Activated T-helper 2 cell treated with anti-CD3 and anti-CD28 coated beads, Interferon-gamma antibody, Interleukin-2, Interleukin-4, amounts not matched to agents 10 μg/mL and 5 μg/mL and 100 μg/mL, durations not matched to agents 14 hours and 24 hours and 36 hours (primary cell): ENCODE results near the gene AQP3. TPM values are rescaled to one million over a fixed set of nuclear protein-coding genes. Genes with fewer than 3 reads are reported as not detected.
"Not testable (repeated sequence)": the region's sequence is repeated elsewhere in the genome, so short reads cannot be mapped to it uniquely, and the experiment has no call there.

ENCODE experiments used
- DNase-seq: peaks from one replicate; pipeline ENCODE4 v3.0.0; 2021; ENCODE audit warnings: low spot score
- H3K27ac Mint-ChIP-seq: one replicate; pipeline ENCODE4 v1.8.0; 2021; ENCODE audit warnings: mixed read lengths
- H3K27me3 Mint-ChIP-seq: one replicate; pipeline ENCODE4 v1.8.0; 2021; ENCODE audit warnings: low read depth, mixed read lengths
- H3K36me3 Mint-ChIP-seq: one replicate; pipeline ENCODE4 v1.8.0; 2021; ENCODE audit warnings: low read depth, mixed read lengths
- H3K4me1 Mint-ChIP-seq: one replicate; pipeline ENCODE4 v1.8.0; 2021; ENCODE audit warnings: low read depth, mixed read lengths
- H3K4me3 Mint-ChIP-seq: one replicate; pipeline ENCODE4 v1.8.0; 2021; ENCODE audit warnings: low read depth, mild to moderate bottlenecking, moderate library complexity, mixed read lengths
- H3K9me3 Mint-ChIP-seq: one replicate; pipeline ENCODE4 v1.8.0; 2021; ENCODE audit warnings: mixed read lengths
- intact Hi-C: fragments of 100-400 bp; cut with micrococcal nuclease; formaldehyde crosslinking; loops from one replicate; pipeline ENCODE4 v1.15.1; 2023
- total RNA-seq: library from RNA; stranded (reverse); gene quantifications from 2 replicates; pipeline ENCODE4 v1.2.3, GENCODE V29; 2022

AQP3 gene
- total RNA-seq = 2.1 TPM in 2 replicates

- Mint-ChIP-seq H3K27ac (peak within 1 kb of the TSS; percentile 79), H3K4me3 (peak within 1 kb of the TSS; percentile 81), H3K4me1 (peaks cover 26% of the 10 kb centered on the region), H3K27me3 (no peaks in the 10 kb centered on the region), H3K36me3 (no peaks in the 10 kb centered on the region), H3K9me3 (no peaks in the 10 kb centered on the region)
- DNase-seq = peak; percentile 75
- intact Hi-C loops = loop anchor here (1.0 to 2.0 kb wide), 4 partner anchors 27 to 156 kb away; partner anchors contain the start of gene NFX1
Measured at GRCh38 chr9:33446946-33447798, at the start of gene AQP3. Gene AQP3 (minus strand): TSS chr9:33447593. CDS start chr9:33447530, 63 bp downstream.

GRCh38 chr9:33493819-33494218 is 46.4 kb upstream of the AQP3 start:
- H3K36me3 Mint-ChIP-seq, intact Hi-C loops, H3K4me3 Mint-ChIP-seq, H3K27ac Mint-ChIP-seq, H3K4me1 Mint-ChIP-seq, DNase-seq, H3K9me3 Mint-ChIP-seq: not testable (repeated sequence)
- peaks cover 17% of the 10 kb centered on the region for H3K27me3 Mint-ChIP-seq

GRCh38 chr9:33489066-33489465 is 41.7 kb upstream of the AQP3 start:
- Mint-ChIP-seq H3K4me3 (no peak overlapping the region), H3K9me3 (no peaks in the 10 kb centered on the region), H3K4me1 (no peaks in the 10 kb centered on the region), H3K36me3 (no peaks in the 10 kb centered on the region), H3K27me3 (peaks cover 12% of the 10 kb centered on the region), H3K27ac (no peak overlapping the region)
- intact Hi-C loops = no loop called here
- DNase-seq = no peak

GRCh38 chr9:33485312-33485711 is 37.9 kb upstream of the AQP3 start:
- H3K9me3 Mint-ChIP-seq, H3K27me3 Mint-ChIP-seq, H3K27ac Mint-ChIP-seq, H3K4me1 Mint-ChIP-seq, H3K4me3 Mint-ChIP-seq, H3K36me3 Mint-ChIP-seq, DNase-seq, intact Hi-C loops: not testable (repeated sequence)

DNA sequence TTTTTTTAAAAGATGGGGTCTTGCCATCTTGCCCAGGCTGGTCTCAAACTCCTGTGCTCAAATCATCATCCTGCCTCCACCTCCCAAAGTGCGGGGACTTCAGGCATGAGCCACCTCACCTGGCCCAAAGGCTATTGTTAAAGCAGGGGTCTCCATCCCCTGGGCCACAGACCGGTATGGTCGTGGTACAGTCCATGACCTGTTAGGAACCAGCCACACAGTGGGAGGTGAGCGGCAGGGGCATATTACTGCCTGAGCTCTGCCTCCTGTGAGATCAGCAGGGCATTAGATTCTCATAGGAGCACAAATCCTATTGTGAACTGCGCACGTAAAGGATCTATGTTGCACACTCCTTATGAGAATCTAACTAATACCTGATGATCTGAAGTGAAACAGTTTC is 33.6 kb upstream of the AQP3 start:
- Mint-ChIP-seq H3K9me3 (no peaks in the 10 kb centered on the region), H3K4me3 (no peak overlapping the region), H3K4me1 (no peaks in the 10 kb centered on the region), H3K36me3 (no peaks in the 10 kb centered on the region), H3K27me3 (no peaks in the 10 kb centered on the region), H3K27ac (no peak overlapping the region)
- DNase-seq = no peak
- intact Hi-C loops = no loop called here

GRCh38 chr9:33480106-33480505 is 32.7 kb upstream of the AQP3 start:
- intact Hi-C loops = no loop called here
- DNase-seq = no peak
- Mint-ChIP-seq H3K4me1 (no peaks in the 10 kb centered on the region), H3K36me3 (no peaks in the 10 kb centered on the region), H3K27ac (no peak overlapping the region), H3K4me3 (no peak overlapping the region), H3K27me3 (no peaks in the 10 kb centered on the region), H3K9me3 (no peaks in the 10 kb centered on the region)

- peaks cover 17% of the 10 kb centered on the region for H3K4me1 Mint-ChIP-seq
- DNase-seq = peak; percentile 7
- no peak overlapping the region for H3K27ac Mint-ChIP-seq
- H3K27me3 Mint-ChIP-seq = no peaks in the 10 kb centered on the region
- intact Hi-C loops = no loop called here
- H3K4me3 Mint-ChIP-seq = no peak overlapping the region
- no peaks in the 10 kb centered on the region for H3K9me3 Mint-ChIP-seq
- H3K36me3 Mint-ChIP-seq = peaks cover 13% of the 10 kb centered on the region
Measured at GRCh38 chr9:33476503-33476902, 29.1 kb upstream of the AQP3 start.

GRCh38 chr9:33475357-33475756 is 28.0 kb upstream of the AQP3 start:
- H3K27me3 Mint-ChIP-seq = no peaks in the 10 kb centered on the region
- no peak overlapping the region for H3K27ac Mint-ChIP-seq
- H3K36me3 Mint-ChIP-seq = peaks cover 24% of the 10 kb centered on the region
- H3K4me3 Mint-ChIP-seq = peak overlapping the region; percentile 13
- intact Hi-C loops = no loop called here
- no peak for DNase-seq
- H3K4me1 Mint-ChIP-seq = peaks cover 19% of the 10 kb centered on the region
- no peaks in the 10 kb centered on the region for H3K9me3 Mint-ChIP-seq

- DNase-seq = peak; percentile 98
- Mint-ChIP-seq H3K27me3 (no peaks in the 10 kb centered on the region), H3K4me1 (peaks cover 21% of the 10 kb centered on the region), H3K27ac (peak within 1 kb of the TSS; percentile 92), H3K9me3 (no peaks in the 10 kb centered on the region), H3K36me3 (peaks cover 40% of the 10 kb centered on the region), H3K4me3 (peak within 1 kb of the TSS; percentile 98)
- intact Hi-C loops = loop anchor here (1.0 to 5.0 kb wide), 2 partner anchors 26 to 181 kb away; partner anchors contain the start of genes AQP3 and NFX1
Measured at GRCh38 chr9:33473643-33474352, 26.4 kb upstream of the AQP3 start, which contains the start of gene NOL6. Gene NOL6 (minus strand): TSS chr9:33473924. CDS start chr9:33473842, 82 bp downstream.

DNA sequence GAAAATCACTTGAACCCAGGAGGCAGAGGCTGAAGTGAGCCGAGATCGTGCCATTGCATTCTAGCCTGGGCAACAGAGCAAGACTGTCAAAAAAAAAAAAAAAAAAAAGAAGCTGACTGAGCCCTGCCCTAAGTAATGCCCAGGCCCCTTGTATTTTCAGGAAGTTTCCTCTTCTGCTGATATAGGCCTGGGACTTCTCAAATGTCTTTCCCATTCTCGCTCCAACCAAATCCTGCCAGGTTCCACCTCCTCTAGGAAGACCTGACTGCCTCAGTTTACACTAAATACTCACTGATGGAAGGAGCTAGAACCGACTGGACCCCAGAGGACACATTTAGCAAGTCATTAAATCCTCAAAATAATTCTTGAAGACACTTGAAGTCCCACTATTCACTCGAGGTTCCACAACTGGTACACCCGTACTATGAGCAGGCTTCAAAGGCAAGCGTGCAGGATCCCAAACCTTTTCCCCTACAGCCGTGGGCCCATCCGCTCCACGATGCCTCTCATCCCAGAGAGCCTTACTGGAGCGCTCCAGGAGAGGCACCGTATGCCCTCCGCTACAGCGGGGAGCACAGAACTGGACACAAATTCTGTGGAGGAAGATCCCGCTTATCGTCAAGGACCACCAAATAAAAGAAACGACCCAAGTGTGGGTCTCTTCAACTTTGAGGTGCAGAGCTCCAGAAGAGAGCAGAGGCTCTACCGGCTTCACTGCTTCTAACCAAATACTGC is 25.7 kb upstream of the AQP3 start:
- peak overlapping the region; percentile 98 for H3K4me3 Mint-ChIP-seq

GRCh38 chr9:33472171-33472880 is 24.9 kb upstream of the AQP3 start:
- no peaks in the 10 kb centered on the region for H3K9me3 Mint-ChIP-seq
- H3K4me1 Mint-ChIP-seq = peaks cover 21% of the 10 kb centered on the region
- DNase-seq = no peak
- H3K4me3 Mint-ChIP-seq = peak overlapping the region; percentile 98
- intact Hi-C loops = loop anchor here (5.0 kb wide), 1 partner anchor 180 kb away; the partner anchor contains the start of gene NFX1
- no peak overlapping the region for H3K27ac Mint-ChIP-seq
- no peaks in the 10 kb centered on the region for H3K27me3 Mint-ChIP-seq
- H3K36me3 Mint-ChIP-seq = peaks cover 55% of the 10 kb centered on the region

More for the DNA sequence above, 25.7 kb upstream of the AQP3 start:
- peaks cover 21% of the 10 kb centered on the region for H3K4me1 Mint-ChIP-seq
- DNase-seq = no peak
- intact Hi-C loops = loop anchor here (5.0 kb wide), 1 partner anchor 181 kb away; the partner anchor contains the start of gene NFX1
- no peaks in the 10 kb centered on the region for H3K9me3 Mint-ChIP-seq
- H3K27me3 Mint-ChIP-seq = no peaks in the 10 kb centered on the region
- H3K36me3 Mint-ChIP-seq = peaks cover 48% of the 10 kb centered on the region
- H3K27ac Mint-ChIP-seq = peak overlapping the region; percentile 92

GRCh38 chr9:33471361-33471760 is 24.0 kb upstream of the AQP3 start:
- intact Hi-C loops = loop anchor here (5.0 kb wide), 1 partner anchor 179 kb away; the partner anchor contains the start of gene NFX1
- peaks cover 21% of the 10 kb centered on the region for H3K4me1 Mint-ChIP-seq
- H3K27ac Mint-ChIP-seq = no peak overlapping the region
- no peaks in the 10 kb centered on the region for H3K27me3 Mint-ChIP-seq
- DNase-seq = no peak
- peak overlapping the region; percentile 11 for H3K4me3 Mint-ChIP-seq
- H3K36me3 Mint-ChIP-seq = peaks cover 61% of the 10 kb centered on the region
- no peaks in the 10 kb centered on the region for H3K9me3 Mint-ChIP-seq
